ENCODE data around the gene FAM236C.
"Not testable (repeated sequence)": the region's sequence is repeated elsewhere in the genome, so short reads cannot be mapped to it uniquely, and the experiment has no call there.

The FAM236C gene

GRCh38 chrX:72912315-72912714, at the start of gene FAM236C:
FAM236C (plus strand) TSS chrX:72912615; CDS start chrX:72912715, 100 bp downstream.
- DNase-seq (ENCODE audit: low read depth in 4 of 4, low spot score in 1 of 4): not testable (repeated sequence)

GRCh38 chrX:72882898-72883297, 29.5 kb upstream of the FAM236C start:
- not testable (repeated sequence) for DNase-seq (ENCODE audit: low read depth in 4 of 4, low spot score in 1 of 4)

- DNase-seq (ENCODE audit: low read depth in 4 of 4, low spot score in 1 of 4): not testable (repeated sequence)
These were observed 22.7 kb upstream of the FAM236C start for GRCh38 chrX:72889740-72890139.

- DNase-seq (ENCODE audit: low read depth in 4 of 4, low spot score in 1 of 4): not testable (repeated sequence)
These were observed 3.7 kb downstream of the FAM236C start for GRCh38 chrX:72916096-72916495.

- not testable (repeated sequence) for DNase-seq (ENCODE audit: low read depth in 4 of 4, low spot score in 1 of 4)
These were observed 19.9 kb downstream of the FAM236C start for GRCh38 chrX:72932283-72932682.

- DNase-seq (ENCODE audit: low read depth in 4 of 4, low spot score in 1 of 4): not testable (repeated sequence)
These were observed 24.0 kb downstream of the FAM236C start for GRCh38 chrX:72936455-72936854.

GRCh38 chrX:72936882-72937455, 24.6 kb downstream of the FAM236C start:
- not testable (repeated sequence) for DNase-seq (ENCODE audit: low read depth in 4 of 4, low spot score in 1 of 4)

GRCh38 chrX:72937906-72938305, 25.5 kb downstream of the FAM236C start, which contains the start of gene FAM236A:
FAM236A (plus strand) TSS chrX:72938206; CDS start chrX:72938263, 57 bp downstream.
- not testable (repeated sequence) for DNase-seq (ENCODE audit: low read depth in 4 of 4, low spot score in 1 of 4)

GRCh38 chrX:72942272-72942671, 29.9 kb downstream of the FAM236C start:
- not testable (repeated sequence) for DNase-seq (ENCODE audit: low read depth in 4 of 4, low spot score in 1 of 4)

- not testable (repeated sequence) for DNase-seq (ENCODE audit: low read depth in 4 of 4, low spot score in 1 of 4)
These were observed 30.8 kb downstream of the FAM236C start for GRCh38 chrX:72943035-72943818.

- DNase-seq (ENCODE audit: low read depth in 4 of 4, low spot score in 1 of 4): not testable (repeated sequence)
These were observed 31.4 kb downstream of the FAM236C start, which contains the start of gene DMRTC1 for GRCh38 chrX:72943819-72944169. DMRTC1 (minus strand) TSS chrX:72943837; CDS start chrX:72875694, 68,143 bp downstream.

GRCh38 chrX:72959971-72960370, 47.6 kb downstream of the FAM236C start:
- DNase-seq (ENCODE audit: low read depth in 4 of 4, low spot score in 1 of 4): not testable (repeated sequence)
